ENCODE measurements around the gene KAT2A.

- TF ChIP-seq POLR2A (IDR thresholded peaks at IDR 0.05) (no peak), CTCF (IDR thresholded peaks at IDR 0.05) (peak; percentile 42 to 77 (median 65))
Measured at GRCh38 chr17:42101513-42102292, 19.5 kb downstream of the KAT2A start.

Data from esophagus squamous epithelium (tissue), 4 donors.